ENCODE measurements around the gene PICK1. TPM values are rescaled to one million over a fixed set of nuclear protein-coding genes. Genes with fewer than 3 reads are reported as not detected.

PICK1 gene
- total and polyA plus RNA-seq, 2 experiments from 2014 or later: 8.4 to 14.4 TPM

GRCh38 chr22:38120359-38121110 lies 63.3 kb downstream of the PICK1 start:
- Histone ChIP-seq H3F3A (ENCODE audit: insufficient read depth) (no peaks in the 10 kb centered on the region), H3K4me3 (no peak overlapping the region), H3K27me3 (replicated peaks; ENCODE audit: insufficient read depth) (no peaks in the 10 kb centered on the region), H3K36me3 (ENCODE audit: low read depth) (no peaks in the 10 kb centered on the region), H3K9me2 (ENCODE audit: insufficient read depth) (no peaks in the 10 kb centered on the region), H3K9me3 (ENCODE audit: low read depth) (no peaks in the 10 kb centered on the region), H4K20me1 (ENCODE audit: insufficient read depth) (no peaks in the 10 kb centered on the region), H3K4me2 (ENCODE audit: unreplicated experiment) (no peak overlapping the region), H3K27ac (no peak overlapping the region), H3K79me2 (ENCODE audit: insufficient read depth) (no peaks in the 10 kb centered on the region), H2AFZ (no peak overlapping the region), H3K9ac (no peak overlapping the region), H3K4me1 (ENCODE audit: insufficient read depth) (no peaks in the 10 kb centered on the region)
- in situ Hi-C loops (cut with MboI): no loop called here
- TF ChIP-seq EZH2 (IDR thresholded peaks at IDR 0.05; ENCODE audit: insufficient read depth, poor library complexity, severe bottlenecking) (no peak), EZH2phosphoT487 (IDR thresholded peaks at IDR 0.05; ENCODE audit: insufficient read depth, low read depth) (no peak)
- 89 to 91% methylated on average over 23 to 28 of the region's 28 CpGs for WGBS, 2 experiments (ENCODE audit: low coverage in 1 of 2, low lambda C conversion rate in 2 of 2, missing lambda C conversion rate in 2 of 2)
- DNase-seq: no peak

GRCh38 chr22:38122616-38123015 lies 65.4 kb downstream of the PICK1 start:
- DNase-seq: no peak

GRCh38 chr22:38124236-38124974 lies 67.2 kb downstream of the PICK1 start:
- 88 to 92% methylated on average over 21 of the region's 21 CpGs for WGBS, 2 experiments (ENCODE audit: low coverage in 1 of 2, low lambda C conversion rate in 2 of 2, missing lambda C conversion rate in 2 of 2)
- no peak overlapping the region for H3K4me3 ChIP-seq
- no peak overlapping the region for H3K27ac ChIP-seq
- TF ChIP-seq EZH2 (IDR thresholded peaks at IDR 0.05; ENCODE audit: insufficient read depth, poor library complexity, severe bottlenecking) (no peak), EZH2phosphoT487 (IDR thresholded peaks at IDR 0.05; ENCODE audit: insufficient read depth, low read depth) (no peak)
- DNase-seq: no peak
- no peak overlapping the region for H3K4me2 ChIP-seq (ENCODE audit: unreplicated experiment)
- no peaks in the 10 kb centered on the region for H3K79me2 ChIP-seq (ENCODE audit: insufficient read depth)
- no peaks in the 10 kb centered on the region for H4K20me1 ChIP-seq (ENCODE audit: insufficient read depth)
- H3K36me3 ChIP-seq (ENCODE audit: low read depth): no peaks in the 10 kb centered on the region
- H3F3A ChIP-seq (ENCODE audit: insufficient read depth): no peaks in the 10 kb centered on the region
- H3K4me1 ChIP-seq (ENCODE audit: insufficient read depth): no peaks in the 10 kb centered on the region
- H3K9me3 ChIP-seq (ENCODE audit: low read depth): no peaks in the 10 kb centered on the region
- no peaks in the 10 kb centered on the region for H3K27me3 ChIP-seq (replicated peaks; ENCODE audit: insufficient read depth)
- H2AFZ ChIP-seq: no peak overlapping the region
- H3K9ac ChIP-seq: no peak overlapping the region
- in situ Hi-C loops (cut with MboI): no loop called here
- H3K9me2 ChIP-seq (ENCODE audit: insufficient read depth): no peaks in the 10 kb centered on the region

More at GRCh38 chr22:38122616-38123015, 65.4 kb downstream of the PICK1 start:
- in situ Hi-C loops (cut with MboI): no loop called here
- no peaks in the 10 kb centered on the region for H3K79me2 ChIP-seq (ENCODE audit: insufficient read depth)
- H3K9me3 ChIP-seq (ENCODE audit: low read depth): no peaks in the 10 kb centered on the region
- TF ChIP-seq EZH2phosphoT487 (IDR thresholded peaks at IDR 0.05; ENCODE audit: insufficient read depth, low read depth) (no peak), EZH2 (IDR thresholded peaks at IDR 0.05; ENCODE audit: insufficient read depth, poor library complexity, severe bottlenecking) (no peak)
- no peaks in the 10 kb centered on the region for H3F3A ChIP-seq (ENCODE audit: insufficient read depth)
- no peaks in the 10 kb centered on the region for H4K20me1 ChIP-seq (ENCODE audit: insufficient read depth)
- no peaks in the 10 kb centered on the region for H3K36me3 ChIP-seq (ENCODE audit: low read depth)
- H3K4me1 ChIP-seq (ENCODE audit: insufficient read depth): no peaks in the 10 kb centered on the region
- H3K27ac ChIP-seq: no peak overlapping the region
- no peak overlapping the region for H2AFZ ChIP-seq
- H3K27me3 ChIP-seq (replicated peaks; ENCODE audit: insufficient read depth): no peaks in the 10 kb centered on the region
- no peak overlapping the region for H3K9ac ChIP-seq
- no peak overlapping the region for H3K4me3 ChIP-seq
- H3K9me2 ChIP-seq (ENCODE audit: insufficient read depth): no peaks in the 10 kb centered on the region
- H3K4me2 ChIP-seq (ENCODE audit: unreplicated experiment): no peak overlapping the region
- 67 to 75% methylated on average over 6 of the region's 6 CpGs for WGBS, 2 experiments (ENCODE audit: low coverage in 1 of 2, low lambda C conversion rate in 2 of 2, missing lambda C conversion rate in 2 of 2)

GRCh38 chr22:38125038-38125610 lies 67.9 kb downstream of the PICK1 start:
- Histone ChIP-seq H2AFZ (no peak overlapping the region), H3K27me3 (replicated peaks; ENCODE audit: insufficient read depth) (no peaks in the 10 kb centered on the region), H3K79me2 (ENCODE audit: insufficient read depth) (no peaks in the 10 kb centered on the region), H3K4me2 (ENCODE audit: unreplicated experiment) (no peak overlapping the region), H3K4me3 (no peak overlapping the region), H4K20me1 (ENCODE audit: insufficient read depth) (no peaks in the 10 kb centered on the region), H3K4me1 (ENCODE audit: insufficient read depth) (no peaks in the 10 kb centered on the region), H3K27ac (no peak overlapping the region), H3K9ac (no peak overlapping the region), H3F3A (ENCODE audit: insufficient read depth) (no peaks in the 10 kb centered on the region), H3K9me2 (ENCODE audit: insufficient read depth) (no peaks in the 10 kb centered on the region), H3K9me3 (ENCODE audit: low read depth) (no peaks in the 10 kb centered on the region), H3K36me3 (ENCODE audit: low read depth) (no peaks in the 10 kb centered on the region)
- DNase-seq: no peak
- 86 to 93% methylated on average over 12 to 14 of the region's 14 CpGs for WGBS, 2 experiments (ENCODE audit: low coverage in 1 of 2, low lambda C conversion rate in 2 of 2, missing lambda C conversion rate in 2 of 2)
- in situ Hi-C loops (cut with MboI): no loop called here
- TF ChIP-seq EZH2phosphoT487 (IDR thresholded peaks at IDR 0.05; ENCODE audit: insufficient read depth, low read depth): no peak
- no peak for TF ChIP-seq EZH2 (IDR thresholded peaks at IDR 0.05; ENCODE audit: insufficient read depth, poor library complexity, severe bottlenecking)

Other genes starting within 250 kb of the PICK1 start
- 36.1 and 73.7 TPM in 2 replicates for gene GCAT, start 249.5 kb upstream of the PICK1 start, total RNA-seq (2014; rRNA removed; shearing (Covaris generic))
- gene GCAT, start 249.5 kb upstream of the PICK1 start, polyA plus RNA-seq (2016; fragmentation: Nextera tagmentation; extraction: Ambion mirVana): 31.5 and 35.9 TPM in 2 replicates
- not detected in 2 replicates for gene GALR3, start 234.0 kb upstream of the PICK1 start, total RNA-seq (2014; rRNA removed; shearing (Covaris generic))
- not detected in 2 replicates for gene GALR3, start 234.0 kb upstream of the PICK1 start, polyA plus RNA-seq (2016; fragmentation: Nextera tagmentation; extraction: Ambion mirVana)
- gene ANKRD54, start 213.1 kb upstream of the PICK1 start, total RNA-seq (2014; rRNA removed; shearing (Covaris generic)): 31.0 and 58.0 TPM in 2 replicates
- 21.6 and 21.8 TPM in 2 replicates for gene ANKRD54, start 213.1 kb upstream of the PICK1 start, polyA plus RNA-seq (2016; fragmentation: Nextera tagmentation; extraction: Ambion mirVana)
- gene EIF3L, start 208.0 kb upstream of the PICK1 start, total RNA-seq (2014; rRNA removed; shearing (Covaris generic)): 323 and 346 TPM in 2 replicates
- gene EIF3L, start 208.0 kb upstream of the PICK1 start, polyA plus RNA-seq (2016; fragmentation: Nextera tagmentation; extraction: Ambion mirVana): 201 and 206 TPM in 2 replicates
- 41.4 and 46.0 TPM in 2 replicates for gene MICALL1, start 151.1 kb upstream of the PICK1 start, total RNA-seq (2014; rRNA removed; shearing (Covaris generic))
- 7.5 and 8.0 TPM in 2 replicates for gene MICALL1, start 151.1 kb upstream of the PICK1 start, polyA plus RNA-seq (2016; fragmentation: Nextera tagmentation; extraction: Ambion mirVana)
- 0.22 TPM in 1 of 2 replicates, not detected in the other for gene C22orf23, start 103.8 kb upstream of the PICK1 start, total RNA-seq (2014; rRNA removed; shearing (Covaris generic))
- gene C22orf23, start 103.8 kb upstream of the PICK1 start, polyA plus RNA-seq (2016; fragmentation: Nextera tagmentation; extraction: Ambion mirVana): 0.82 and 1.1 TPM in 2 replicates
- gene POLR2F, start 103.7 kb upstream of the PICK1 start, total RNA-seq (2014; rRNA removed; shearing (Covaris generic)): 15.6 and 71.4 TPM in 2 replicates
- gene POLR2F, start 103.7 kb upstream of the PICK1 start, polyA plus RNA-seq (2016; fragmentation: Nextera tagmentation; extraction: Ambion mirVana): 146 and 148 TPM in 2 replicates
- not detected in 2 replicates for gene SOX10, start 72.8 kb upstream of the PICK1 start, total RNA-seq (2014; rRNA removed; shearing (Covaris generic))
- not detected in 2 replicates for gene SOX10, start 72.8 kb upstream of the PICK1 start, polyA plus RNA-seq (2016; fragmentation: Nextera tagmentation; extraction: Ambion mirVana)
- gene SLC16A8, start 26.8 kb downstream of the PICK1 start, total RNA-seq (2014; rRNA removed; shearing (Covaris generic)): 0.51 and 1.4 TPM in 2 replicates
- 0.52 and 1.3 TPM in 2 replicates for gene SLC16A8, start 26.8 kb downstream of the PICK1 start, polyA plus RNA-seq (2016; fragmentation: Nextera tagmentation; extraction: Ambion mirVana)
- 12.6 and 24.3 TPM in 2 replicates for gene BAIAP2L2, start 53.3 kb downstream of the PICK1 start, total RNA-seq (2014; rRNA removed; shearing (Covaris generic))
- 13.2 and 13.4 TPM in 2 replicates for gene BAIAP2L2, start 53.3 kb downstream of the PICK1 start, polyA plus RNA-seq (2016; fragmentation: Nextera tagmentation; extraction: Ambion mirVana)
- 5.5 and 28.3 TPM in 2 replicates for gene PLA2G6, start 124.4 kb downstream of the PICK1 start, total RNA-seq (2014; rRNA removed; shearing (Covaris generic))
- 5.6 and 6.5 TPM in 2 replicates for gene PLA2G6, start 124.4 kb downstream of the PICK1 start, polyA plus RNA-seq (2016; fragmentation: Nextera tagmentation; extraction: Ambion mirVana)
- 68.1 and 73.0 TPM in 2 replicates for gene MAFF, start 144.6 kb downstream of the PICK1 start, total RNA-seq (2014; rRNA removed; shearing (Covaris generic))
- 34.6 and 37.1 TPM in 2 replicates for gene MAFF, start 144.6 kb downstream of the PICK1 start, polyA plus RNA-seq (2016; fragmentation: Nextera tagmentation; extraction: Ambion mirVana)
- 73.2 and 91.0 TPM in 2 replicates for gene TMEM184B, start 215.6 kb downstream of the PICK1 start, total RNA-seq (2014; rRNA removed; shearing (Covaris generic))
- gene TMEM184B, start 215.6 kb downstream of the PICK1 start, polyA plus RNA-seq (2016; fragmentation: Nextera tagmentation; extraction: Ambion mirVana): 82.7 and 83.7 TPM in 2 replicates